GM13976 (cell line): ENCODE data around the gene OR2C3.

Experiments
- DNase-seq: peaks from one replicate; pipeline ENCODE4 v3.0.0; 2012; ENCODE audit warnings: low spot score
- CTCF ChIP-seq: IDR thresholded peaks from 2 replicates; pipeline ENCODE4 v1.5.1; 2012; ENCODE audit warnings: borderline replicate concordance, mild to moderate bottlenecking; ENCODE audit not compliant: insufficient read depth; ENCODE audit errors: extremely low read depth, missing control alignments, control extremely low read depth
- in situ Hi-C: fragments of 300-500 bp; cut with MboI; formaldehyde crosslinking; loops from one replicate; pipeline ENCODE4 v1.12.0; 2022; ENCODE audit warnings: low sequenced_read_pairs, mixed read lengths, inconsistent platforms; ENCODE audit not compliant: unreplicated experiment

Gene OR2C3

GRCh38 chr1:247536340-247536739, at the start of gene OR2C3:
TSS of gene OR2C3 (minus strand) at chr1:247536440. CDS start at chr1:247532511, 3,929 bp downstream.
- in situ Hi-C loops: no loop called here
- no peak for DNase-seq
- no peak for TF ChIP-seq CTCF

GRCh38 chr1:247578946-247579460, 42.8 kb upstream of the OR2C3 start:
- in situ Hi-C loops: no loop called here
- no peak for DNase-seq
- TF ChIP-seq CTCF: no peak

GRCh38 chr1:247576514-247576913, 40.3 kb upstream of the OR2C3 start:
- peak; percentile 9 for TF ChIP-seq CTCF
- DNase-seq: peak; percentile 25
- in situ Hi-C loops: no loop called here

GRCh38 chr1:247574664-247575063, 38.4 kb upstream of the OR2C3 start:
- DNase-seq: no peak
- in situ Hi-C loops: no loop called here
- TF ChIP-seq CTCF: no peak

- no peak for TF ChIP-seq CTCF
- in situ Hi-C loops: no loop called here
- no peak for DNase-seq
These were observed 38.0 kb upstream of the OR2C3 start for GRCh38 chr1:247574236-247574635.

- DNase-seq: no peak
- in situ Hi-C loops: no loop called here
- TF ChIP-seq CTCF: no peak
These were observed 26.0 kb upstream of the OR2C3 start for GRCh38 chr1:247562198-247562597.

GRCh38 chr1:247561711-247562110, 25.5 kb upstream of the OR2C3 start:
- TF ChIP-seq CTCF: no peak
- DNase-seq: no peak
- in situ Hi-C loops: no loop called here
